ENCODE data around the gene BMP2. TPM values are rescaled to one million over a fixed set of nuclear protein-coding genes. Genes with fewer than 3 reads are reported as not detected.

BMP2 gene
- total RNA-seq, 2 experiments from 2014 or later, result not detected

DNA sequence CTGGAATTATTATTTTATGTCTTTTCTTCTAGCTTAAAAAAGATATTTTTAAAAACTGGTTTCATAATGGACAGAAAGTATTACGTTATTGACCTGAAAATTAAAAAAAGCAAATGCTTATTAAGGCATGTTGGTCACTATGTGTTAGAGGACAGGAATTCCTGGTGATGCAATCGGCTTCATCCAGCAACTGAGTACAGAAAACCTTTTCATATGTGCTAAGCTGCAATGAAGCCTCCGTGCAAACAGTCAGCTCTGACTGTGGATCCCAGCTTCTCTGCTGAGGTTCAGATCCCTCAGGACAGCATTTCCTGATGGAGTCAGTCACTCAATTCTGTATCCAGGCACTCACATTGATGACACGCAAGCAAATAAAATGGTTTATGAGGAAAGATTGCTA is 22.7 kb upstream of the BMP2 start:
- no peaks in the 10 kb centered on the region for H3K4me1 ChIP-seq (ENCODE audit: insufficient read depth, low read length)
- Mint-ChIP-seq H3K4me3 (no peak overlapping the region), H3K4me1 (ENCODE audit: low read depth) (no peaks in the 10 kb centered on the region), H3K27me3 (no peaks in the 10 kb centered on the region), H3K9me3 (peaks cover 2% of the 10 kb centered on the region), H3K36me3 (ENCODE audit: low read depth) (no peaks in the 10 kb centered on the region), H3K27ac (no peak overlapping the region)
- ATAC-seq (ENCODE audit: poor library complexity) (no peak), DNase-seq (no peak)
- peaks cover 0 to 6% of the 10 kb centered on the region in 2 experiments for H3K27me3 ChIP-seq (ENCODE audit: control insufficient read depth in 1 of 2, insufficient read depth in 2 of 2, low read length in 2 of 2)
- no peak overlapping the region for H3K27ac ChIP-seq (ENCODE audit: low read depth in 1 of 2, low read length in 2 of 2)
- intact Hi-C loops (cut with DNase I, micrococcal nuclease), result no loop called here
- POLR2A ChIA-PET, result no interaction called here
- no peaks in the 10 kb centered on the region for H3K36me3 ChIP-seq (ENCODE audit: insufficient read depth, low read length)
- H3K9me3 ChIP-seq (ENCODE audit: control insufficient read depth in 1 of 2, insufficient read depth in 1 of 2, low read length in 2 of 2), result peaks cover 0 to 3% of the 10 kb centered on the region in 2 experiments
- TF ChIP-seq, protein P1, sequence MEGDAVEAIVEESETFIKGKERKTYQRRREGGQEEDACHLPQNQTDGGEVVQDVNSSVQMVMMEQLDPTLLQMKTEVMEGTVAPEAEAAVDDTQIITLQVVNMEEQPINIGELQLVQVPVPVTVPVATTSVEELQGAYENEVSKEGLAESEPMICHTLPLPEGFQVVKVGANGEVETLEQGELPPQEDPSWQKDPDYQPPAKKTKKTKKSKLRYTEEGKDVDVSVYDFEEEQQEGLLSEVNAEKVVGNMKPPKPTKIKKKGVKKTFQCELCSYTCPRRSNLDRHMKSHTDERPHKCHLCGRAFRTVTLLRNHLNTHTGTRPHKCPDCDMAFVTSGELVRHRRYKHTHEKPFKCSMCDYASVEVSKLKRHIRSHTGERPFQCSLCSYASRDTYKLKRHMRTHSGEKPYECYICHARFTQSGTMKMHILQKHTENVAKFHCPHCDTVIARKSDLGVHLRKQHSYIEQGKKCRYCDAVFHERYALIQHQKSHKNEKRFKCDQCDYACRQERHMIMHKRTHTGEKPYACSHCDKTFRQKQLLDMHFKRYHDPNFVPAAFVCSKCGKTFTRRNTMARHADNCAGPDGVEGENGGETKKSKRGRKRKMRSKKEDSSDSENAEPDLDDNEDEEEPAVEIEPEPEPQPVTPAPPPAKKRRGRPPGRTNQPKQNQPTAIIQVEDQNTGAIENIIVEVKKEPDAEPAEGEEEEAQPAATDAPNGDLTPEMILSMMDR (IDR thresholded peaks at IDR 0.05), result no peak
- CTCF ChIA-PET, result no interaction called here
- H3K4me3 ChIP-seq (ENCODE audit: low read length), result no peak overlapping the region

DNA sequence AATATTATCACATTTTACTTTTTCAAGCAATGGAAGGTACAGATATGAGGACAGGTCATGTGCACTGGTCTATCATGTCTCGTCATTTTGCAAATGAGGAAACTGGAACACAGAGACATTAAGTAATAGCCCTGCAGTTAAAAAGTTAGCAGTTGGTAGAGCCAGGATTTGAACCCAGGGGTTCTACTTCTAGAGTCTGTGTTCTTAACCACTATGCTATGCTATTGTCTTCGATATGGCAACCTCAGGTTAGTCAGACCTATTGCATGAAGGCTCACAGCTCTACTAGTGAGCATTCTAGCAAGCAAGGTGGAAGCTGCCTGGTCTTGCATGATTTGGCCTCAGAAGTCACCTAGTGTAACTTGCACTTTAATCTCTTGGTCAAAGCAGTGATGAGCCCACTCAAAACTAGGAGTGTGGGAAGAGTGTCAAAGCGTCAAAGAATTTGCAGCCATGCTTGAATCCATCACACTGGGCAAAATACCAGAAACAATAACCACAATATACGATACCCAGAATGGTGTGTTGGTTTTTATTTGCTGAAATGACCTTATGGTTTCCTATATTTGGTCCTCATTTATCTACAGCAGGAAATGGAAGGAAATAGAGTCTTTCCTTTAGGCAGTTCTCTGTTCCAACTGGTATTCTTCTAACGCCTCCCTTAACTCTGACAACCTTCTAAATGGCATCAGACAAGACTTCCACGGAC is 20.4 kb upstream of the BMP2 start:
- Mint-ChIP-seq H3K27ac (no peak overlapping the region), H3K36me3 (ENCODE audit: low read depth) (no peaks in the 10 kb centered on the region), H3K4me3 (no peak overlapping the region), H3K27me3 (no peaks in the 10 kb centered on the region), H3K4me1 (ENCODE audit: low read depth) (no peaks in the 10 kb centered on the region), H3K9me3 (no peaks in the 10 kb centered on the region)
- no peaks in the 10 kb centered on the region for H3K4me1 ChIP-seq (ENCODE audit: insufficient read depth, low read length)
- no peak overlapping the region for H3K27ac ChIP-seq (ENCODE audit: low read depth in 1 of 2, low read length in 2 of 2)
- no peak overlapping the region for H3K4me3 ChIP-seq (ENCODE audit: low read length)
- DNase-seq (no peak), ATAC-seq (ENCODE audit: poor library complexity) (no peak)
- TF ChIP-seq, protein P1 (IDR thresholded peaks at IDR 0.05), result no peak
- POLR2A ChIA-PET, result no interaction called here
- CTCF ChIA-PET, result no interaction called here
- H3K36me3 ChIP-seq (ENCODE audit: insufficient read depth, low read length), result no peaks in the 10 kb centered on the region
- peaks cover 0 to 7% of the 10 kb centered on the region in 2 experiments for H3K9me3 ChIP-seq (ENCODE audit: control insufficient read depth in 1 of 2, insufficient read depth in 1 of 2, low read length in 2 of 2)
- H3K27me3 ChIP-seq (ENCODE audit: control insufficient read depth in 1 of 2, insufficient read depth in 2 of 2, low read length in 2 of 2), result peaks cover 0 to 6% of the 10 kb centered on the region in 2 experiments
- intact Hi-C loops (cut with DNase I, micrococcal nuclease), result no loop called here

DNA sequence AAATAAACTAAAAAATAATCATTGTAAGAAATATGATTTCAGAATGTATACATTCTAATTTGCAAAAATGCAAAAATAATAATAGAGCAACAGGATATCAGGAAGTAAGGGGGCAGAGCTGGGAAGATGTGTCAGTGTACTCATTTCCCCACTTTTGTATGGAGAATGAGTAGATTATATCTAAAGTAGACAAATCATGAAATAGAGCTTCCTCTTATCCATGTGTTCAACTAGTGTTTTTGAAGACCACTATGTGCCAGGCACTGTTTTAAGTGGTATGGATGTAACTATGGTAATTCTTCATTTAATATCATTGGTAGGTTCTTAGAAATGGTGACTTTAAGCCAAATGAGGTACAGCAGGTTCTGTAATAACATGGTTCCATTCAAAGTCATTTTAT is 17.0 kb upstream of the BMP2 start:
- TF ChIP-seq, protein P1 (IDR thresholded peaks at IDR 0.05), result no peak
- ATAC-seq (ENCODE audit: poor library complexity), result no peak
- no peak for DNase-seq
- Mint-ChIP-seq H3K4me3 (no peak overlapping the region), H3K36me3 (ENCODE audit: low read depth) (no peaks in the 10 kb centered on the region), H3K27me3 (no peaks in the 10 kb centered on the region), H3K27ac (no peak overlapping the region), H3K9me3 (peaks cover 4% of the 10 kb centered on the region), H3K4me1 (ENCODE audit: low read depth) (no peaks in the 10 kb centered on the region)
- no peaks in the 10 kb centered on the region for H3K27me3 ChIP-seq (ENCODE audit: control insufficient read depth in 1 of 2, insufficient read depth in 2 of 2, low read length in 2 of 2)
- no peaks in the 10 kb centered on the region for H3K36me3 ChIP-seq (ENCODE audit: insufficient read depth, low read length)
- H3K4me3 ChIP-seq (ENCODE audit: low read length), result no peak overlapping the region
- H3K9me3 ChIP-seq (ENCODE audit: control insufficient read depth in 1 of 2, insufficient read depth in 1 of 2, low read length in 2 of 2), result peaks cover 0 to 4% of the 10 kb centered on the region in 2 experiments
- no peak overlapping the region for H3K27ac ChIP-seq (ENCODE audit: low read depth in 1 of 2, low read length in 2 of 2)
- ChIA-PET CTCF (no interaction called here), POLR2A (no interaction called here)
- no peaks in the 10 kb centered on the region for H3K4me1 ChIP-seq (ENCODE audit: insufficient read depth, low read length)
- intact Hi-C loops (cut with DNase I, micrococcal nuclease), result no loop called here

All from CD4-positive, alpha-beta T cell (primary cell).